OCI-M2 (cell line): ENCODE measurements around the gene ZNF311.

ENCODE experiments used
- DNase-seq: peaks from one replicate; lab custom pipeline; 2025; ENCODE audit not compliant: unreplicated experiment; lab: John Stamatoyannopoulos, UW

The ZNF311 gene

GRCh38 chr6:29005183-29005885 is at the start of gene ZNF311:
ZNF311 (minus strand) TSS chr6:29005315; CDS start chr6:29003954, 1,361 bp downstream.
- DNase-seq, result peak; percentile 74

- DNase-seq, result no peak
Observed at GRCh38 chr6:29051680-29052079, 46.6 kb upstream of the ZNF311 start.

- DNase-seq, result no peak
Observed at GRCh38 chr6:29045075-29045474, 40.0 kb upstream of the ZNF311 start, which contains the start of gene OR2W1. OR2W1 (minus strand) TSS chr6:29045175; CDS start chr6:29045175, 0 bp downstream.

GRCh38 chr6:29035951-29036350 is 30.8 kb upstream of the ZNF311 start:
- no peak for DNase-seq

- no peak for DNase-seq
Observed at GRCh38 chr6:29028821-29029220, 23.7 kb upstream of the ZNF311 start.

- no peak for DNase-seq
Observed at GRCh38 chr6:29025927-29026585, 20.9 kb upstream of the ZNF311 start.

GRCh38 chr6:29021434-29021833 is 16.3 kb upstream of the ZNF311 start:
- DNase-seq, result no peak

- no peak for DNase-seq
Observed at GRCh38 chr6:29019629-29020028, 14.5 kb upstream of the ZNF311 start.

GRCh38 chr6:29017428-29017802 is 12.3 kb upstream of the ZNF311 start:
- DNase-seq, result no peak

GRCh38 chr6:29016559-29017427 is 11.7 kb upstream of the ZNF311 start:
- peak; percentile 93 for DNase-seq

- no peak for DNase-seq
Observed at GRCh38 chr6:29014729-29015608, 9.9 kb upstream of the ZNF311 start.

- peak; percentile 83 for DNase-seq
Observed at GRCh38 chr6:29011276-29011734, 6.2 kb upstream of the ZNF311 start.

- DNase-seq, result no peak
Observed at GRCh38 chr6:29009358-29009757, 4.2 kb upstream of the ZNF311 start.

GRCh38 chr6:29008089-29008488 is 3.0 kb upstream of the ZNF311 start:
- DNase-seq, result no peak

- no peak for DNase-seq
Observed at GRCh38 chr6:28996844-28997510, 8.1 kb downstream of the ZNF311 start.

- DNase-seq, result no peak
Observed at GRCh38 chr6:28995093-28995650, 9.9 kb downstream of the ZNF311 start.

GRCh38 chr6:28988536-28989311 is 16.4 kb downstream of the ZNF311 start:
- no peak for DNase-seq

- DNase-seq, result peak; percentile 84
Observed at GRCh38 chr6:28985462-28986164, 19.5 kb downstream of the ZNF311 start.
